HCT116 (cell line): ENCODE measurements around the gene BCAR3. TPM values are rescaled to one million over a fixed set of nuclear protein-coding genes. Genes with fewer than 3 reads are reported as not detected.
A peak's percentile ranks its signal among the peaks of the same experiment; 100 is the strongest.

Experiments used
- ATAC-seq: fragments of 200-7000 bp; cut with Tn5 transposase; 2 replicates; pipeline ENCODE4 v1.9.1; 2020; ENCODE audit warnings: mild to moderate bottlenecking, moderate library complexity
- BruUV-seq: library from RNA; stranded (reverse); fragments of 400-500 nt; replicated peaks from 2 replicates; lab custom pipeline; 2021; lab: Mats Ljungman, UMichigan
- CTCF ChIA-PET: fragments of 300-600 bp; sonication (Branson Sonifier 250); formaldehyde crosslinking; loops from one replicate; lab custom pipeline; 2021; ENCODE audit warnings: antibody characterized with exemption; lab: Charles Lee
- POLR2A ChIA-PET: fragments of 300-600, 350-600 bp; sonication (Branson Sonifier 250); formaldehyde crosslinking; loops from one replicate; lab custom pipeline; 2021; ENCODE audit warnings: antibody characterized with exemption; lab: Charles Lee
- RAD21 ChIA-PET, 2 experiments: fragments of 300-600 bp; sonication (Branson Sonifier 250); formaldehyde crosslinking; loops; one replicate each; lab custom pipeline; 2023; ENCODE audit warnings: low total read pairs in 2 of 2; ENCODE audit not compliant: uncharacterized antibody in 2 of 2, unreplicated experiment in 2 of 2, low non-redundant PET in 1 of 2; lab: Charles Lee
- DNase-seq: peaks from one replicate; pipeline ENCODE4 v3.0.0-alpha.2; 2010; ENCODE audit warnings: low read depth, low spot score
- H2AFZ ChIP-seq: fragments of 200-600 bp; shearing (Covaris generic), sonication (generic); 2 replicates; pipeline ENCODE4 v1.6.1; 2017; ENCODE audit warnings: low read depth, mixed run types, mixed read lengths, antibody characterized with exemption, low read length; ENCODE audit not compliant: poor library complexity, severe bottlenecking
- H3K27ac ChIP-seq: 2 replicates; pipeline ENCODE4 v1.5.1; 2012; ENCODE audit warnings: low read depth, low read length
- H3K27me3 ChIP-seq: fragments of 200-600 bp; sonication (generic); 2 replicates; pipeline ENCODE4 v1.6.1; 2016; ENCODE audit warnings: mixed run types, low read length, mixed read lengths; ENCODE audit not compliant: insufficient read depth
- H3K36me3 ChIP-seq, 2 experiments: fragments of 200-500 bp in 1 of 2; fragments of 200-600 bp in 1 of 2; sonication (Bioruptor generic) in 1 of 2; sonication (generic) in 1 of 2; 2 replicates each; pipeline versions ENCODE4 v1.5.1 to v1.6.1; 2014 to 2016; ENCODE audit warnings: low read length in 2 of 2, inconsistent platforms in 1 of 2, mixed read lengths in 1 of 2, mixed run types in 1 of 2; ENCODE audit not compliant: insufficient read depth in 2 of 2, control insufficient read depth in 1 of 2
- H3K4me1 ChIP-seq, 2 experiments: fragments of 200-600 bp in 1 of 2; sonication (generic) in 1 of 2; 2 replicates each; pipeline versions ENCODE4 v1.5.1 to v1.6.1; 2012 to 2017; ENCODE audit warnings: low read length in 2 of 2, inconsistent platforms in 1 of 2, mild to moderate bottlenecking in 1 of 2, mixed read lengths in 1 of 2, mixed run types in 1 of 2, moderate library complexity in 1 of 2; ENCODE audit not compliant: insufficient read depth in 2 of 2, control insufficient read depth in 1 of 2
- H3K4me2 ChIP-seq: fragments of 200-600 bp; sonication (generic); 2 replicates; pipeline ENCODE4 v1.6.1; 2017; ENCODE audit warnings: mixed run types, low read length, mixed read lengths
- H3K4me3 ChIP-seq, 2 experiments: fragments of 200-600 bp in 1 of 2; sonication (generic) in 1 of 2; replicated peaks in 1 of 2; 2 replicates each; pipeline ENCODE4 v1.5.1; 2011 to 2016; ENCODE audit warnings: low read length in 2 of 2, control low read depth in 1 of 2, low read depth in 1 of 2, mild to moderate bottlenecking in 1 of 2, mixed read lengths in 1 of 2, mixed run types in 1 of 2
- H3K79me2 ChIP-seq: fragments of 200-600 bp; sonication (generic); 2 replicates; pipeline ENCODE4 v1.6.1; 2017; ENCODE audit warnings: mild to moderate bottlenecking, mixed run types, low read length, moderate library complexity, mixed read lengths; ENCODE audit not compliant: insufficient read depth
- H3K9ac ChIP-seq: fragments of 200-600 bp; sonication (generic); 2 replicates; pipeline ENCODE4 v1.6.1; 2016; ENCODE audit warnings: low read length, mixed read lengths
- H3K9me2 ChIP-seq: fragments of 200-600 bp; sonication (generic), shearing (Covaris generic); 2 replicates; pipeline ENCODE4 v1.6.1; 2017; ENCODE audit warnings: mixed run types, mild to moderate bottlenecking, moderate library complexity; ENCODE audit not compliant: insufficient read depth
- H3K9me3 ChIP-seq, 2 experiments: fragments of 200-500 bp in 1 of 2; fragments of 200-600 bp in 1 of 2; sonication (Bioruptor generic) in 1 of 2; sonication (generic) in 1 of 2; 2 replicates each; pipeline ENCODE4 v1.6.1; 2014 to 2017; ENCODE audit warnings: low read length in 2 of 2, mixed read lengths in 2 of 2, inconsistent platforms in 1 of 2, low read depth in 1 of 2, mild to moderate bottlenecking in 1 of 2, mixed run types in 1 of 2, moderate library complexity in 1 of 2; ENCODE audit not compliant: control insufficient read depth in 1 of 2, insufficient read depth in 1 of 2
- H4K20me1 ChIP-seq: fragments of 200-600 bp; sonication (generic), shearing (Covaris generic); 2 replicates; pipeline ENCODE4 v1.6.1; 2017; ENCODE audit warnings: mixed run types, mild to moderate bottlenecking, moderate library complexity; ENCODE audit not compliant: insufficient read depth
- ATF3 ChIP-seq: IDR thresholded peaks from 2 replicates; pipeline ENCODE4 v1.6.1; 2012
- CBX3 ChIP-seq: IDR thresholded peaks from 2 replicates; pipeline ENCODE4 v1.6.1; 2012; ENCODE audit warnings: low read depth
- CEBPB ChIP-seq: IDR thresholded peaks from 2 replicates; pipeline ENCODE4 v1.6.1; 2012; ENCODE audit warnings: low read depth
- EGR1 ChIP-seq: IDR thresholded peaks from 2 replicates; pipeline ENCODE4 v1.6.1; 2012; ENCODE audit warnings: low read depth
- ELF1 ChIP-seq: IDR thresholded peaks from 2 replicates; pipeline ENCODE4 v1.6.1; 2012; ENCODE audit warnings: low read depth, borderline replicate concordance
- EZH2 ChIP-seq: fragments of 200-600 bp; sonication (generic); IDR thresholded peaks from 2 replicates; pipeline ENCODE4 v1.6.1; 2017; ENCODE audit warnings: antibody characterized with exemption, mixed run types
- EZH2phosphoT487 ChIP-seq: fragments of 200-600 bp; IDR thresholded peaks from 2 replicates; pipeline ENCODE4 v1.6.1; 2018; ENCODE audit warnings: antibody characterized with exemption, borderline replicate concordance
- FOSL1 ChIP-seq: IDR thresholded peaks from 2 replicates; pipeline ENCODE4 v1.6.1; 2012; ENCODE audit warnings: low read depth
- JUND ChIP-seq: IDR thresholded peaks from 2 replicates; pipeline ENCODE4 v1.6.1; 2012
- POLR2AphosphoS5 ChIP-seq: IDR thresholded peaks from 2 replicates; pipeline ENCODE4 v1.6.1; 2011; ENCODE audit warnings: mild to moderate bottlenecking, low read depth, low read length, moderate library complexity
- RAD21 ChIP-seq: IDR thresholded peaks from 2 replicates; pipeline ENCODE4 v1.6.1; 2012; ENCODE audit warnings: low read depth, mild to moderate bottlenecking
- SIN3A ChIP-seq: IDR thresholded peaks from 2 replicates; pipeline ENCODE4 v1.6.1; 2012; ENCODE audit warnings: low read depth
- SP1 ChIP-seq: IDR thresholded peaks from 2 replicates; pipeline ENCODE4 v1.6.1; 2012; ENCODE audit warnings: low read depth
- TCF7L2 ChIP-seq: IDR thresholded peaks from 2 replicates; pipeline ENCODE4 v1.7.0; 2011; ENCODE audit warnings: borderline replicate concordance, inconsistent platforms; ENCODE audit not compliant: insufficient read depth, insufficient read length; ENCODE audit errors: extremely low read depth
- ZNF274 ChIP-seq: fragments of 200-500 bp; sonication (Bioruptor generic); IDR thresholded peaks from 2 replicates; pipeline ENCODE4 v1.6.1; 2014; ENCODE audit warnings: mild to moderate bottlenecking, low read depth, low read length, inconsistent platforms
- intact Hi-C: fragments of 100-400 bp; cut with micrococcal nuclease; formaldehyde crosslinking; loops from 2 replicates; pipeline ENCODE4 v1.10.0; 2022
- total RNA-seq: library from RNA; stranded (reverse); gene quantifications from one replicate; pipeline ENCODE4 v1.2.1, GENCODE V29; 2021; ENCODE audit not compliant: unreplicated experiment

Gene BCAR3
- total RNA-seq, 1 experiment from 2014 or later: 24.5 TPM

- no peak overlapping the region for H2AFZ ChIP-seq
- TF ChIP-seq CEBPB (no peak), ELF1 (no peak), FOSL1 (no peak; the same call in 1 of the 2 replicates), SP1 (no peak), EZH2 (no peak), RAD21 (no peak), CBX3 (no peak), ZNF274 (no peak), EGR1 (no peak), EZH2phosphoT487 (no peak)
- TF ChIP-seq, all 23 proteins: peak for 0
- RAD21 ChIA-PET: no interaction called here
- ATAC-seq (peak; percentile 37; the same call in 1 of the 2 replicates), DNase-seq (no peak)
- H3K4me1 ChIP-seq: peaks cover 4 to 15% of the 10 kb centered on the region in 2 experiments; a peak in 3 of 4 replicates
- H3K36me3 ChIP-seq: no peaks in the 10 kb centered on the region
- no peak overlapping the region for H3K27ac ChIP-seq
- CTCF ChIA-PET: no interaction called here
- intact Hi-C loops: no loop called here
- no peak overlapping the region for H3K9ac ChIP-seq
- H3K79me2 ChIP-seq: no peaks in the 10 kb centered on the region; the same call in 1 of the 2 replicates
- BruUV-seq: no TSS peak
- H3K27me3 ChIP-seq: no peaks in the 10 kb centered on the region
- H3K9me2 ChIP-seq: no peaks in the 10 kb centered on the region
- POLR2A ChIA-PET: no interaction called here
- no peaks in the 10 kb centered on the region for H3K9me3 ChIP-seq
- peak overlapping the region; percentile 34 for H3K4me2 ChIP-seq
- H4K20me1 ChIP-seq: no peaks in the 10 kb centered on the region
- no peak overlapping the region for H3K4me3 ChIP-seq
Measured at GRCh38 chr1:93519199-93519829, 162.3 kb downstream of the BCAR3 start.

GRCh38 chr1:93518516-93518915 is 163.1 kb downstream of the BCAR3 start:
- CTCF ChIA-PET: no interaction called here
- Histone ChIP-seq H3K9ac (no peak overlapping the region), H3K79me2 (no peaks in the 10 kb centered on the region; the same call in 1 of the 2 replicates), H3K4me1 (peaks cover 4 to 15% of the 10 kb centered on the region in 2 experiments; a peak in 3 of 4 replicates), H3K27ac (no peak overlapping the region), H3K36me3 (no peaks in the 10 kb centered on the region), H3K9me2 (no peaks in the 10 kb centered on the region), H3K4me3 (no peak overlapping the region), H3K9me3 (no peaks in the 10 kb centered on the region), H4K20me1 (no peaks in the 10 kb centered on the region), H3K27me3 (no peaks in the 10 kb centered on the region), H3K4me2 (no peak overlapping the region), H2AFZ (no peak overlapping the region)
- DNase-seq (no peak), ATAC-seq (no peak)
- no TSS peak for BruUV-seq
- intact Hi-C loops: no loop called here
- POLR2A ChIA-PET: no interaction called here
- no peak for TF ChIP-seq ZNF274
- TF ChIP-seq POLR2AphosphoS5: no peak
- TF ChIP-seq TCF7L2: no peak
- no peak for TF ChIP-seq CBX3
- no peak for TF ChIP-seq ATF3
- no peak for TF ChIP-seq SIN3A
- TF ChIP-seq EZH2: no peak
- TF ChIP-seq JUND: no peak
- RAD21 ChIA-PET: no interaction called here
